Measurements from ENCODE around the gene NHERF2. TPM values are rescaled to one million over a fixed set of nuclear protein-coding genes. Genes with fewer than 3 reads are reported as not detected.

NHERF2 gene
- total RNA-seq, 1 donor from 2014 or later = 3.0 TPM

GRCh38 chr16:1985466-1986150 is 41.1 kb upstream of the NHERF2 start:
- Mint-ChIP-seq H3K4me3 (peak overlapping the region; percentile 89), H3K4me1 (peaks cover 30% of the 10 kb centered on the region), H3K9me3 (no peaks in the 10 kb centered on the region), H3K27me3 (ENCODE audit: insufficient read depth, low read depth) (peaks cover 33% of the 10 kb centered on the region), H3K36me3 (peaks cover 10% of the 10 kb centered on the region), H3K27ac (no peak overlapping the region)
- no peak overlapping the region for H3K27ac ChIP-seq
- peaks cover 36% of the 10 kb centered on the region for H3F3A ChIP-seq (ENCODE audit: low read depth)
- H3K36me3 ChIP-seq = no peaks in the 10 kb centered on the region
- DNase-seq (ENCODE audit: low spot score) = no peak
- H3K4me3 ChIP-seq = peak overlapping the region; percentile 95
- no peak overlapping the region for H2AFZ ChIP-seq (replicated peaks)
- peak overlapping the region; percentile 93 for H3K4me2 ChIP-seq
- H4K20me1 ChIP-seq (ENCODE audit: low read depth) = peaks cover 24% of the 10 kb centered on the region
- no peak for TF ChIP-seq EZH2phosphoT487 (IDR thresholded peaks at IDR 0.05)
- no peak for TF ChIP-seq EZH2 (IDR thresholded peaks at IDR 0.05)
- no peak overlapping the region for H3K9ac ChIP-seq
- H3K9me3 ChIP-seq (ENCODE audit: low read depth) = no peaks in the 10 kb centered on the region
- peaks cover 56% of the 10 kb centered on the region for H3K27me3 ChIP-seq
- peaks cover 23% of the 10 kb centered on the region for H3K4me1 ChIP-seq
- peaks cover 14% of the 10 kb centered on the region for H3K79me2 ChIP-seq (ENCODE audit: low read depth)

GRCh38 chr16:1987198-1987597 is 39.5 kb upstream of the NHERF2 start:
- no peak overlapping the region for H2AFZ ChIP-seq (replicated peaks)
- H3K79me2 ChIP-seq (ENCODE audit: low read depth) = peaks cover 14% of the 10 kb centered on the region
- no peak overlapping the region for H3K9ac ChIP-seq
- TF ChIP-seq CTCF (IDR thresholded peaks at IDR 0.05) = no peak
- TF ChIP-seq EZH2 (IDR thresholded peaks at IDR 0.05) = no peak
- TF ChIP-seq EZH2phosphoT487 (IDR thresholded peaks at IDR 0.05) = no peak
- peaks cover 56% of the 10 kb centered on the region for H3K27me3 ChIP-seq
- no peaks in the 10 kb centered on the region for H3K36me3 ChIP-seq
- Mint-ChIP-seq H3K9me3 (peaks cover 2% of the 10 kb centered on the region), H3K27ac (no peak overlapping the region), H3K4me3 (peak overlapping the region; percentile 70), H3K36me3 (peaks cover 10% of the 10 kb centered on the region), H3K27me3 (ENCODE audit: insufficient read depth, low read depth) (peaks cover 32% of the 10 kb centered on the region), H3K4me1 (peaks cover 32% of the 10 kb centered on the region)
- peaks cover 17% of the 10 kb centered on the region for H3K4me1 ChIP-seq
- no peak overlapping the region for H3K4me3 ChIP-seq
- H3K27ac ChIP-seq = no peak overlapping the region
- H3F3A ChIP-seq (ENCODE audit: low read depth) = peaks cover 46% of the 10 kb centered on the region
- no peak overlapping the region for H3K4me2 ChIP-seq
- no peaks in the 10 kb centered on the region for H3K9me3 ChIP-seq (ENCODE audit: low read depth)
- no peak for DNase-seq (ENCODE audit: low spot score)
- peaks cover 27% of the 10 kb centered on the region for H4K20me1 ChIP-seq (ENCODE audit: low read depth)

GRCh38 chr16:1989209-1990100 is 37.2 kb upstream of the NHERF2 start, which contains the start of gene SYNGR3:
Gene SYNGR3 (plus strand): TSS chr16:1989970. CDS start chr16:1990103, 133 bp downstream.
- TF ChIP-seq EZH2phosphoT487 (IDR thresholded peaks at IDR 0.05) (peak; percentile 38), CTCF (IDR thresholded peaks at IDR 0.05) (no peak), EZH2 (IDR thresholded peaks at IDR 0.05) (peak; percentile 39)
- no peaks in the 10 kb centered on the region for H3K36me3 ChIP-seq
- H3K9me3 Mint-ChIP-seq = peaks cover 2% of the 10 kb centered on the region
- peak within 1 kb of the TSS; percentile 84 for H3K4me2 ChIP-seq
- H3K4me3 ChIP-seq = peak within 1 kb of the TSS; percentile 55
- H3F3A ChIP-seq (ENCODE audit: low read depth) = peaks cover 49% of the 10 kb centered on the region
- DNase-seq (ENCODE audit: low spot score) = peak; percentile 71
- peaks cover 58% of the 10 kb centered on the region for H3K27me3 ChIP-seq
- H3K36me3 Mint-ChIP-seq = peaks cover 10% of the 10 kb centered on the region
- peaks cover 24% of the 10 kb centered on the region for H4K20me1 ChIP-seq (ENCODE audit: low read depth)
- peak within 1 kb of the TSS; percentile 45 for H2AFZ ChIP-seq (replicated peaks)
- H3K9ac ChIP-seq = no peak within 1 kb of the TSS
- H3K9me3 ChIP-seq (ENCODE audit: low read depth) = no peaks in the 10 kb centered on the region
- peaks cover 22% of the 10 kb centered on the region for H3K4me1 Mint-ChIP-seq
- peaks cover 11% of the 10 kb centered on the region for H3K79me2 ChIP-seq (ENCODE audit: low read depth)
- H3K27ac Mint-ChIP-seq = no peak within 1 kb of the TSS
- peaks cover 17% of the 10 kb centered on the region for H3K4me1 ChIP-seq
- H3K27me3 Mint-ChIP-seq (ENCODE audit: insufficient read depth, low read depth) = peaks cover 27% of the 10 kb centered on the region
- H3K27ac ChIP-seq = no peak within 1 kb of the TSS
- peak within 1 kb of the TSS; percentile 74 for H3K4me3 Mint-ChIP-seq
